Mammary epithelial cell (primary cell): ENCODE data around the gene KRTAP29-1.

Source experiments
- EZH2 ChIP-seq: IDR thresholded peaks from 2 replicates; pipeline ENCODE4 v1.6.1; 2012; ENCODE audit warnings: low read length, inconsistent platforms, borderline replicate concordance
- TF ChIP-seq, protein P1 (sequence below), 2 donors: IDR thresholded peaks in 1 of 2; conservative IDR thresholded peaks in 1 of 2; 2 replicates each; pipeline ENCODE4 v1.5.1; 2011 to 2012; ENCODE audit warnings: inconsistent platforms in 2 of 2, low read length in 2 of 2, mild to moderate bottlenecking in 2 of 2, control low read depth in 1 of 2, low read depth in 1 of 2; ENCODE audit not compliant: insufficient read depth in 1 of 2; ENCODE audit errors: extremely low read depth in 1 of 2

DNA sequence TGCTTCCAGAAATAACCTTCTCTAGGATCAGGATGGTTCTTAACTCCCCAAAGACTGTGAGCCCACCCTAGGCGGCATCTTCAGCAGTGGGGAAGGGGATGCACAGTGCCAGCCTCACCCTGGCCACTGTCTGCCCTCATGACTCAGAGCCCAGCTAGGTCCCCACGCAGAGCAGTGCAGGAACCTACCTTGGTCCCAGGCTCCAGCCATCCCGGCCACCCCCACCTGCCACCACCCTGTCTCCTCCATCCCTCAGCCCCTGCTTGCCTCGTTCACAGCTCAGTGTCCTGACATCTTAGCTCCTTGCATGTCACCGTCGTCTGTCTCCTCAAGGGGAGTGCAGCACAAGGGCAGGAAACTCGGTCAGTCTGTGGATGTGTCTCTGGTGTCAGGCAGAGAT is 29.0 kb upstream of the KRTAP29-1 start:
- TF ChIP-seq, protein P1, sequence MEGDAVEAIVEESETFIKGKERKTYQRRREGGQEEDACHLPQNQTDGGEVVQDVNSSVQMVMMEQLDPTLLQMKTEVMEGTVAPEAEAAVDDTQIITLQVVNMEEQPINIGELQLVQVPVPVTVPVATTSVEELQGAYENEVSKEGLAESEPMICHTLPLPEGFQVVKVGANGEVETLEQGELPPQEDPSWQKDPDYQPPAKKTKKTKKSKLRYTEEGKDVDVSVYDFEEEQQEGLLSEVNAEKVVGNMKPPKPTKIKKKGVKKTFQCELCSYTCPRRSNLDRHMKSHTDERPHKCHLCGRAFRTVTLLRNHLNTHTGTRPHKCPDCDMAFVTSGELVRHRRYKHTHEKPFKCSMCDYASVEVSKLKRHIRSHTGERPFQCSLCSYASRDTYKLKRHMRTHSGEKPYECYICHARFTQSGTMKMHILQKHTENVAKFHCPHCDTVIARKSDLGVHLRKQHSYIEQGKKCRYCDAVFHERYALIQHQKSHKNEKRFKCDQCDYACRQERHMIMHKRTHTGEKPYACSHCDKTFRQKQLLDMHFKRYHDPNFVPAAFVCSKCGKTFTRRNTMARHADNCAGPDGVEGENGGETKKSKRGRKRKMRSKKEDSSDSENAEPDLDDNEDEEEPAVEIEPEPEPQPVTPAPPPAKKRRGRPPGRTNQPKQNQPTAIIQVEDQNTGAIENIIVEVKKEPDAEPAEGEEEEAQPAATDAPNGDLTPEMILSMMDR (conservative IDR thresholded peaks at IDR 0.05 in 1 of 2, IDR thresholded peaks at IDR 0.05 in 1 of 2; ENCODE audit: extremely low read depth in 1 of 2, insufficient read depth in 1 of 2, low read depth in 1 of 2, low read length in 2 of 2), result no peak
- TF ChIP-seq EZH2, result no peak
